Fibroblast of pulmonary artery (primary cell): Measurements from ENCODE around the gene CCDC141.

ENCODE experiments used
- DNase-seq: peaks from one replicate; pipeline ENCODE4 v3.0.0-alpha.2; 2010; ENCODE audit warnings: low read depth
- H3K4me3 ChIP-seq: replicated peaks from 2 replicates; pipeline ENCODE4 v1.5.1; 2011; ENCODE audit warnings: low read depth, mild to moderate bottlenecking, control low read depth, low read length, moderate library complexity
- TF ChIP-seq, protein P1 (sequence below): IDR thresholded peaks from 2 replicates; pipeline ENCODE4 v1.5.1; 2011; ENCODE audit warnings: mild to moderate bottlenecking, control low read depth, low read length, inconsistent platforms; ENCODE audit errors: missing control alignments

Gene CCDC141

DNA sequence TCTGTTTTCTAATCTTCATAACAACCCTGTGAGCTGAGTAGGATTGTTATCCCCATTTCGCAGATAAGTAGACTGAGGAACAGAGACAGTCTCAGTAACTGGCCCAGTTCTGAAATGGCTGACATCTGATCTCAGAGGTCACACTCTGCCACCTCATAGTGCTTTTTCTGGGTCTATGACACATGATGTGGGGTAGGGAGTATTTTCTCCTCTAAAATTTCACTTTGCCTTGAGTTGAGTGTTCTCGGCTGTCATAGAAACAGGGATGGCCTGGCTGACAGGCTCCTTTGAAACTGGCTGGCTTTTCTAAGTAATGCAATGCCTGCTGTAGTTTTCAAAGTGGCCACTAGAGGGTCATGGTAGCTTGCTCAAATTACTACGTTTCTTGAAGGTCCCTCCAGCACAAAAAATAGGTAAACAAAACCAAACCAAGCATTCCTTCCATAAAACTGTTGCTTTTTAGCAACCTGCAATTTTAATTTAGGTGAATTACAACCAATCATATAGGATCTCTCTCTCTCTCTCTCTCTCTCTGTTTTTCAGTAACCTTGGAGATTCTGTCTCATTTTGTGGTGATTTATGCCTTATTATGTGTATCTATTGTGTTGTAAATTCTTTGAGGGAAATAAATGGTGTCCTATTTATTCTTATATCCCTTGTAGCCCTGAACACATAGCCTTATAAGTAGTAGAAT is 158.5 kb downstream of the CCDC141 start:
- DNase-seq = peak; percentile 80
- TF ChIP-seq, protein P1, sequence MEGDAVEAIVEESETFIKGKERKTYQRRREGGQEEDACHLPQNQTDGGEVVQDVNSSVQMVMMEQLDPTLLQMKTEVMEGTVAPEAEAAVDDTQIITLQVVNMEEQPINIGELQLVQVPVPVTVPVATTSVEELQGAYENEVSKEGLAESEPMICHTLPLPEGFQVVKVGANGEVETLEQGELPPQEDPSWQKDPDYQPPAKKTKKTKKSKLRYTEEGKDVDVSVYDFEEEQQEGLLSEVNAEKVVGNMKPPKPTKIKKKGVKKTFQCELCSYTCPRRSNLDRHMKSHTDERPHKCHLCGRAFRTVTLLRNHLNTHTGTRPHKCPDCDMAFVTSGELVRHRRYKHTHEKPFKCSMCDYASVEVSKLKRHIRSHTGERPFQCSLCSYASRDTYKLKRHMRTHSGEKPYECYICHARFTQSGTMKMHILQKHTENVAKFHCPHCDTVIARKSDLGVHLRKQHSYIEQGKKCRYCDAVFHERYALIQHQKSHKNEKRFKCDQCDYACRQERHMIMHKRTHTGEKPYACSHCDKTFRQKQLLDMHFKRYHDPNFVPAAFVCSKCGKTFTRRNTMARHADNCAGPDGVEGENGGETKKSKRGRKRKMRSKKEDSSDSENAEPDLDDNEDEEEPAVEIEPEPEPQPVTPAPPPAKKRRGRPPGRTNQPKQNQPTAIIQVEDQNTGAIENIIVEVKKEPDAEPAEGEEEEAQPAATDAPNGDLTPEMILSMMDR = peak; percentile 91
- H3K4me3 ChIP-seq = no peak overlapping the region

DNA sequence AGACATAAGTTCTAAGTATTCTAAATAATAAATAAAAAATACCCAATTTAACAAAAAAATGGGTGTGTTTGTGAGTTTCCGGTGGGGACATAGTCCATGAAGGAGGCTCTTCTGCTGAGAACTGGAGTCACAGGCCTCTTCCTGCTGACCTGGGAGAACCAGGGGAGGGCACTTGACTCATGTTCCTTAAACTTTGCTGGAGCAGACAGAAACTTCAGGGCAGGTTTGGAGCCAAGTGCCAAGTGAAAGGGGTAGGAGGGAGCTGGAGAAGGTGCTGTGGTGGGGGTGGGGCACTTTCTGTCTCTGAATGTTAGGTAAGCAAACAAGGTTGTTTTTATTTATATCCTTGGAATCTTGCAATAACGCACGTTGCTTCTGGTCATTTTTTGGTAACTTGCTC is 163.9 kb downstream of the CCDC141 start:
- TF ChIP-seq, protein P1 = no peak
- no peak overlapping the region for H3K4me3 ChIP-seq
- DNase-seq = no peak

DNA sequence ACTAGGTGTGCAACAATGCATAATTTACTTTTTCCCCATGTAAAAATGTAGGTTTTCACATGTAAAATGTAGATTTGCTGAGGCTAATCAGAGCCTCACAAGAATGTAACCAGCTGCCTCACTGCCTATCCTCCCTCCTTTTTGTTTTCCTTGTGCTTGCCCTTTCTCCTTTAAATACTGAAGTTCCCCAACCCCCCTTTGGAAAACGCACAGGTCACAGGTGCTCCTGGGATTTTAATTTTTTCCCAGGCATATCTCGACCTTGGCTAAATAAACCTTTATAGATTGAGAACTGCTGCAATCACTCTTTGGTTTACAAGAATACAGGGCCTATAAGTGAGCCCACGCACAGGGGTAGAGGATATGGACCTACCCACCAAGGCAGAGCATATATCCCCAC is 165.5 kb downstream of the CCDC141 start:
- TF ChIP-seq, protein P1 = no peak
- H3K4me3 ChIP-seq = no peak overlapping the region

DNA sequence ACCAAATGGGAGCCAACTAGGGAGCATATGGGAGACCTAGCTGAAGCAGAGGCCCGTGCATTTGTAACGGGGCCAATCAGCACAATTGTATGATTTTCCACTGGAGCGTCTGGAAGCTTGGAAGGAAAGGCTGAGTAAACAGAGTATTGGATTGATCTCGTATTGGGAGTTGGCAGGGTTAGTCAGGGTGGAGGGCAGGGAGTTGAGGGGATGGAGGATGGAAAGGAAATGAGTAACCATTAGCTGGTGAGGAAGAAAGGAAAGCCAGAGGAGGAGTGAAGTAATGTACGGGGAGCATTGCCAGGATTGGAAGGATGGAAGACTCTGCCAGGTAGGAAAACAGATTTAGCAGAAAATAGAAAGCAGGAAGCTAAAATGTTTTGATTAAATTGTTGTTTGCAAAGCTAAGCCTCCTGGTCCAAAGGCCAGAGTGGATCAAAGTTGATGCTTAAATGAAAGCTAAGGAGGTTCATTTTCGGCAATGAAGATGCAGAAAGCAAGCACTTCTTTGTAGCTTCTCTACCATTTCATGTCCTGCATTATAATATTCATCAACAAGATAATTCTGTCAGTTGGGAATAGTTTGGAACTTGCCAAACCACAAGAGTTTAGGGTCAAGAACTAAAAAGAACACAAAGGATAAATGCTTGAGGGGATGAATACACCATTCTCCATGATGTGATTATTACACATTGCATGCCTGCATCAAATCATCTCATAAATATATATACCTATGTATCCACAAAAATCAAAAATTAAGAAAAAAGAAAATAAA is 167.1 kb downstream of the CCDC141 start:
- DNase-seq = peak; percentile 84
- TF ChIP-seq, protein P1 = no peak
- H3K4me3 ChIP-seq = no peak overlapping the region

More for the DNA sequence above, 165.5 kb downstream of the CCDC141 start:
- DNase-seq = no peak

DNA sequence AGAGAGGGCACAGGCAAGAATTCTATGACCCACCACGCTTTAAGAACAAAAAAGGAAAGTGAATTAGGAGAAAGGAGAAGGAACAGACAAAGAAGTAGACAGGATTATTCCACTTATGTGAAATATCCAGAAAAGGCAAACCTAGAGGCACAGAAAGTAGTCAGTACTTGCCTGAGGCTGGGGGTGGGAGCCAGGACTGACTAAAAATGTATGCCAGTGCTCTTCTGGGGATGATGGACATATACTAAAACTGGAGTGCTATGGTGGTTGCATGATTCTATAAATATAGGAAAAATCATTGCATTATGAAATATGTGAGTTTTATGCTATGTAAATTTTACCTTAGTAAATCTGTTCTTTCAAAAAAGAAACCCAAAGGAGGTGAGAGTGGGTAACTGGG is 168.9 kb downstream of the CCDC141 start:
- TF ChIP-seq, protein P1 = no peak
- DNase-seq = no peak
- no peak overlapping the region for H3K4me3 ChIP-seq

DNA sequence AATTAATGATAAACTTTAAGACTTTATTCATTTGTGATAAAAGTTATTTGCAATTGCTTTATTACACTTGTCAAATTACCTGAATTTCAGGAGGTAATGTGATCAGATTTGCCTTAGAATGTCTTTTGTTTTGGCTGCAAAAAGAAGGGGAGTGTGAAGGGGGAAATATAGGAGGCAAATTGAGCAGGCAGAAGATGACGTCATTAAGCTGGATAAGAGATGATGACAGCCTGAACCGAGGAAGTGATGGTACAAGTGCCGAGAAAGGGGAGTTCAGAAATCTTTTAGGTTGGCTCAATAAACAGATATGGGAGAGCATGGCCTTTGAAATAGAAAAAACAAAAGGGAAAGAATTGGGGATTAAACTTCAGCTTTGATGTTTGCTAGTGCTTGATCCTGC is 169.7 kb downstream of the CCDC141 start:
- no peak for DNase-seq
- H3K4me3 ChIP-seq = no peak overlapping the region
- TF ChIP-seq, protein P1 = no peak
